ENCODE results near the gene DPAGT1.
"Not testable (repeated sequence)": the region's sequence is repeated elsewhere in the genome, so short reads cannot be mapped to it uniquely, and the experiment has no call there.

Gene DPAGT1

DNA sequence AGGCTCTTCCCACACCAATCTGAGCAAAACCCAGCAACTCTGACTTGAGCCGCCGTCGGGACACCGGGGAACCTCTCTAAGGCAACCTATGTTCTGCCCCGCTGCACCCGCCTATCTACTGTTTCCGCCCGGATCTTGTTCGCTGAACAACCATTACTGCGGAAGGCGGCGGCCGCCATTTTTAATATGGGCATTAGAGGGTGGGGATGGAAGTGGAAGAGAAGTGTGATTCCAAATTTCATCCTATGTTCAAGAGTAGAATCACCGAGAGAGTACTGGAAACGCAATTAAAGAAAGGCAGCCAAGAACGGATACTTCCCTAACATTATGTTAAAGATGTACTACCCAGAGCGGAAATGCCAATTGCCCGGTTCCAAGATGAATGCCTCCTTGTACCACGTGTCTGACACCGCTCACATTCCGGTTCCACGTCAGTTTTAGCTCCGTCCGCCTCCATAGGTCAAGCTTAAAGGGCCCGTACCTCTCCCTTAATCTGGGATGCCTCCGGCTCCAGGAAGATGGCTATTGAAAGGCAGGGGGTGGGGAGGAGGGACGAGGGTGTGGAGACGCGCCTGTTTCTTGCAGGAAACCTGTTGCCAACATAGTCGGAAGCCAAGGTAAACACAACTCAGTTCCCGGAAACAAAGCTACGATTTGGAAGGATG, at the start of gene DPAGT1:
TSS of gene DPAGT1 (minus strand) at position 95 of the 665 bp plus-strand sequence. CDS start 198 bp downstream, outside the sequence.
- peak; percentile 95 for DNase-seq

DNA sequence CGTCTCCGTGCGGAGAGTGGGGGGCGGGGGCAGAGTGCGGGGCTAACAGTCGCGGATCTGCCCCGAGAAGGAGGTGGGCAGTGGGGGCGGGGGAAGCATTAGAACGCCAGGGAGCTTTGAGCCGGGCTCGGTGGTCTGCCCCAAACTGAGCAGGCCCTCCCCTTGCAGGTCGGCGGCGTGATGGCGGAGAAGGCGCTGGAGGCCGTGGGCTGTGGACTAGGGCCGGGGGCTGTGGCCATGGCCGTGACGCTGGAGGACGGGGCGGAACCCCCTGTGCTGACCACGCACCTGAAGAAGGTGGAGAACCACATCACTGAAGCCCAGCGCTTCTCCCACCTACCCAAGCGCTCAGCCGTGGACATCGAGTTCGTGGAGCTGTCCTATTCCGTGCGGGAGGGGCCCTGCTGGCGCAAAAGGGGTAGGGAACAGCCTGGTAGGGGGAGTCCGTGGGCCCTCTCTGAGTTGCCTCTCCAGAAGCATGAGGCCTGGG, 48.2 kb upstream of the DPAGT1 start:
- no peak for DNase-seq

DNA sequence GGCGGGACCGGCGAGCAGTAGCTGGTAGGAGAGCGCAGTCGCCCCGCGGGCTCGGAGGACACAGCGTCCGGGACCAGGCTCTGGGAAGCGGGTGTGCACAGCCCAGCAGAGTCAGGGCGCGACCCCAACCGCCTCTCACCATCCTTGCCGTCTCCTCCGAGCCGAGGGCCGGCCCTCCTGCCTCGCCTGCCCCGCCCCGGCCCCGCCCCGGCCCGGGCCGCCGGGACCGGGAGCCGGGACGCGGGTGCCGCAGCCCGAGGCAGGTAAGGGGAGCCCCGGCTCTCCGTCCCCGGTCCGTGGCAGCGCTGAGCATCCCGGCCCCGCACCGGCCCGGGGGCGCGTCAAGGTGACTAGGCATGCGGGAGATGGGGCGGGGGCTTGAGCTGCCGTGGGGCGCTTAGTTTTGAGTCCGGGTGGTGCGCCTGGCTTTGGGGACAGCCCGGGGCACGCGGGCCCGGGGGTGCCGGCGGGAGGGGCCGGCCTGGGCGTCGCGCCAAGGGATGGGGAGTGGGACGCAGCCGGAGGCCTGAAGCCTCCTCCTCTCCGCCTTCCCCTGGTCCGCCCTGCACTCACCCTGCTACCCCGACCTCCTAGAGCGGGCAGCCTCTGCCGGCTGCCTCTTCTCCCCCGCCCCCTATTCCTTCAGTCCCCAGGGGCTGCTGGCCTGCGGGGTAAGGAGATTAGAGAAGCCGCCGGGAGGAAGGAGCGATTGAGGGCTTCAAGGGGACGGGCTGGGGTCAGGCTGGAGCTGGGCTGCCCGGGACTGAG, 47.5 kb upstream of the DPAGT1 start, which contains the start of gene ABCG4:
TSS of gene ABCG4 (plus strand) at position 35 of the 768 bp plus-strand sequence. CDS start 914 bp downstream, outside the sequence.
- peak; percentile 5 for DNase-seq

DNA sequence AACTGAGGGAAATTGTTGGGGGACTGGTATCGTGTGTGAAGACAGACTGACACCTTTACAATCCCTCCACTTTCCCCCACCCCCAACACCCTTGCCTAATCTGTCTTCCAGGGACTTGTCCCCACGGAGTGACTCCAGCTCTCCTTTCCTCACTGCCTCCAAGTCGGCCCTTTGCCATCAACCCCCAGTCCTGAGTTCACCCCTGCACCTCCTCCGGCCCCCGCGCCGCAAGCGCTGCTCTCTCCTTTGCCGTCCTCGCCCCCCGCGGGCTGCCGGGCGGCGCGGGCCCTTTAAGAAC, 47.0 kb upstream of the DPAGT1 start:
- no peak for DNase-seq

DNA sequence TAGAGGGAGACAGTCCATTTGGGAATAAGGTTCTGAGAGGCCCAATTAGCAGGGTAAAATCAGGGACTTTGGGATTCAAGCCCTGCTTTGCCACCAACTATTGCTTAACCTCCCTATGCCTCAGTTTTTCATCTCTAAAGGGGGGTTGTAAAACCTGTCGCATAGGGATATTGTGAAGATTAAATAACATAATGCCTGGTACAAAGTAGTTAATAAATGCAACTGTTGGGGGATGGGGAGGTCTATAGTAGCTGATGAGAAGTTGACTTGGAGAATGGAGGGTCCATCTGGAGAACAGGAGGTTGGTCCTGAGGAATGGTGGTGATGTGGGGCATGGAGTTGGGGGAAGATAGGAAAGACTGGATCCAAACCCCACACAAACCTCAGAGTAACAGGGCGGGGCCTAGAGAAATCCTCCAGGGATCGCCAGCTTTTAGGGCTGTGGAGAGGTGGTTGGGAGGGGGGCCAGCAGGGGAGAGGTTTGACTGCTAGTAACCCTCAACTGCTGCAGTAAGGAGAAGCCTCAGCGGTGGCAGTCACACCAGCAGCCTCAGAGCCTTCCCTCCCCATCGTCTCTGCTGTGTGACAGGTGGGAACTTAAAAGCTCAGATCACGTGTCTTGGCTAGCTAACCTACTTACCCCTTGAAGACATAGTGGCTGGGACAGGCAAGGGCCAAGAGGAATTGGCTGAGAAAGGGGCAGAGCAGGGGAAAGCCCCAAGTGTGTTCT, 46.1 kb upstream of the DPAGT1 start:
- DNase-seq, result no peak

DNA sequence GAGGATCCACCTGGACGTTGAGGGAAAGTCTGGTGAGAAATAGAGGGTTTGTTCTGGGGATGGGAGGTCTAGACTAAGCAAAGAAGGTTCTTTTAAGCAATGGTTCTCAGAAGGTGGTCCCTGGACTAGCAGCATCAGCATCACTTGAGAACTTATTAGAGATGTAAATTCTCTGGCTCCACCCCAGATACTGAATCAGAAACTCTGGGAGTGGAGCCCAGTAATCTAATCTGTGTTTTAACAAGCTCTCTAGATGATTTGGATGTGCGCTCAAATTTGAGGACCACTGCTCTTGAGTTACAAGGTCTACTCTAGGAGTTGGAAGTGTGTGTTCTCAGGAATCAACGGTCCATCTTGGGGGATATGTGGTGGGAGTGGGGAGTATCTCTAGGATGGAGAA, 43.9 kb upstream of the DPAGT1 start:
- DNase-seq, result no peak

DNA sequence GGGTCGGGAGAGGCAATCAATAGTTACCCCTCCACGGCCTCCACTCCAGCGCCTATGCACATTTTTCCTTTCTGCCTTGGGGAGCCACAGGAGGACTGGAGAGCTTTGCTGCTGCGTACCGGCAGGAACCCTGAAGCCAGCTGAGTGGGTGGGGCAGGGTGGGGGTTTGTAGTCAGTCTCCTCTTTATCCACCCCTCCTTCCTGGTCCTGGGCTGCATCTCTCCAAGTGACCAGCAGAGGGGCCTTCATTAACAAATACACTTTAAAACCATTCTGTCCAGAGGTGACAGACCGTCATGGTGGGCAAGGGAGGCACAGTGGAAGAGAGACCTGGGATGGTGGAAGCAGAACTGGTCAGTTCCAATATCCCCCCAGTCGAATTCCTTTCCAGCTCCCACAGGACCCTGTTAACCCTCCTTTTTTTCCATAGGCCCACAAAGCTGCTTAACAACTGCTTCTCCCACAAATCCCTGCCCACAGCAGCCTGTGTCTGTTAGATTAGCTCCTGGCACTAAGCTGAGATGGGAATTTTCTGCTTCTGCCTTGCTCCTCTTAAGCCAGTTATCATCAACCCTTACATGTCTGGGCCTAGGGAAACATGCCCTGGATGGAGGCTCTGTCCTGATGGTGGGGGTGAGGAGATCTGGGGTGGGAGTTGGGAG, 43.3 kb upstream of the DPAGT1 start:
- peak; percentile 72 for DNase-seq

DNA sequence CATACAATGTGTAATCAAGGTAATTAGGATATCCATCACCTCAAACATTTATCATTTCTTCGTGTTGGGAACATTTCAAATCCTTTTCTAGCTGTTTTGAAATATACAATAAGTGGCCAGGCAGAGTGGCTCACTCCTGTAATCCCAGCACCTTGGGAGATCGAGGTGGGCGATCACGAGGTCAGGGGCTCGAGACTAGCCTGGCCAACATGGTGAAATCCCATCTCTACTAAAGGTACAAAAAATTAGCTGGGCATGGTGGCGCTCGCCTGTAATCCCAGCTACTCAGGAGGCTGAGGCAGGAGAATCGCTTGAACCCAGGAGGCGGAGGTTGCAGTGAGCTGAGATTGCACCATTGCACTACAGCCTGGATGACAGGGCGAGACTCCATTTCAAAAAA, 37.6 kb upstream of the DPAGT1 start:
- DNase-seq, result not testable (repeated sequence)

DNA sequence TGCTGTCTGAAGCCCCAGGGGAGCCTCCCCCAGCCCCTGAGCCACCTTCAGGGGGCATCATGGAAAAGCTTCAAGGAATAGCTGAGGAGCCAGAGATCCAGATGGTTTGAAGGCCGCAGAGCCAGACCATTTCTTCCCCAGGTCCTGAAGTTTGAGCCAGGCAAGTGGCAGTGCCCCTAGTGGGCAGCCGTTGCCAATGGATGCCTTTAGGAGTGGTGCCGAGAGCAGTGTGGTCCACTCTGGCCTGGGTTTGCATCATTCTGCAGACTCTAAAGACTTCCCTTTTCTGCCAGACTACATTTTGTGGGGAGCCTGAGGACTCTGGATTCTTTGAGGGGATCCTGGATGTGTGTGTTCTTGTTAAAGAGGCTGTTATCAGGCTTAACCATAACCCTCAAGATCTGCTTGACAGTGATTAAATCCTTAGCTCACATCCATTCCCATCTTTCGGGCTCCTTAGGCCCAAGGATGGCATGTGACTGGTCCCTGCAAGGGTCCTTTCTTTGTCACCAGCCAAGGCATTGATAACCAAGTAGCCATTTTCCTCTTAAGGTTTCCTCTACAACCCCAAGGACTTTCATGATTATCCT, 32.8 kb upstream of the DPAGT1 start:
- peak; percentile 71 for DNase-seq

DNA sequence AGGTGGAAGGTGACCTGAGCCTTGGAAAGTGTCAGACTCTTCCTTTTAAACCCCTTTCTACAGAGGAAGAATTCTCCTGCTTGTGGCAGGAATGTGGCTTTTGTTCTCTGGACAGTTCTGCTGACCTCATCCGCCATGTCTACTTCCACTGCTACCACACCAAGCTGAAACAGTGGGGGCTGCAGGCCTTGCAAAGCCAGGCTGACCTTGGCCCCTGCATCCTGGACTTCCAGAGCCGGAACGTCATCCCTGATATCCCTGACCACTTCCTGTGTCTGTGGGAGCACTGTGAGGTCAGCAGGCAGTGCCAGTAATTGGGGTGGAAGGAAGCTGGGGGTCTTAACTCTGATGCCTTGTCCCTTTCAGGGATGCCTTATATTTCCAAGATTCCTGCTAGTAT, 29.0 kb upstream of the DPAGT1 start:
- DNase-seq, result no peak

DNA sequence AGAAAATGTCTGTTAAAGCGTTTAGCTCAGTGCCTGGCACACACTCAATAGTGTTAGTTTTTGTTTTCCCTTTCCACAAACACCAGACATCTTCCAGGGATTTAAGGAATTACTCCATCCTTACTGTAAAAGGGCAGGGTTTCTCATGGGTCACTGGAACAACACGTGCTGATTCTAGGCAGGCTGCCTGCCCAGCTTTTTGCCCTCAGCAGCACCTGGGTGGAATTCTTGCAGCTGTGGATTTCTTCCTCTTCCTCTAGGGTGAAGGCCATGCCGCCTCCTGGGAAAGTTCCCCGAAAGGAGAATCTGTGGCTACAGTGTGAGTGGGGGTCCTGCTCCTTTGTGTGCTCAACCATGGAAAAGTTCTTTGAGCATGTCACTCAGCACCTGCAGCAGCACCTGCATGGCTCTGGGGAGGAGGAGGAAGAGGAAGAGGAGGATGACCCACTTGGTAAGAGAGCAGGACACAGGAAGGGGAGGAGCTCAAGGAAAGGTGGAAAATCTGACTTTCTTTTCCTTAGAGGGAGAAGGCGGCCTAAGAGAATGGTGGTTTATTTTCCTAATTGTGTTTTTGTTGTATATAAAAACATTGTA, 25.1 kb upstream of the DPAGT1 start:
- no peak for DNase-seq

DNA sequence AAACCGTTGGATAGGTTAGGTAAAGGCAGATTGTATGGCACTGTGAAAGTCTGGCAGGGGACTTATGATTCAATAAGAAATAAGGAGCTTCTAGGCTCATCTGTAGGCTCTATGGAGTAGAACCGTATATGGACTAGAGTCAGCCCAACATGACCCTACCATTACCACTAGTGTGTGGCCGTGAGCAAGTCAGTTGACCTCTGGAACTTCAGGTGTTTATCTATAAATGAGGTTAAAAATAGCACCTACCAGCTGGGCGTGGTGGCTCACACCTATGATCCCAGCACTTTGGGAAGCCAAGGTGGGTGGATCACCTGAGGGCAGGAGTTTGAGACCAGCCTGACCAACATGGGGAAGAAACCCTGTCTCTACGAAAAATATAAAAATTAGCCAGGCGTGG, 24.2 kb upstream of the DPAGT1 start:
- DNase-seq, result no peak

DNA sequence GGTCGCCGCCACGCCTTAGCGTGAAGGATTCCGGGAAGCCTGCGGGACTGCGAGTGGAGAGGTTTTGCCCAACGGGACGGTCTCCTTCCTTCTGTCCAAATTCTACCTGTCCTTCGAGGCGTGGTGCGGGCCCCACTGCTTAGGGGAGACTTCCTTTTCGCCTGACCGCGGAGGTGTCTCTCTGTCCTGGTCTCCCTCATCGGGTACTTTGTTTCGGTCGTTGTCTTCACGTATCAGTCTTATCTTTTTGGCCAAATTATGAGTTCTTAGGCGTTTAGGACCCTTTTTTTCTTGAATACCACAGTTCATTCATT, 20.1 kb upstream of the DPAGT1 start:
- DNase-seq, result peak; percentile 35

DNA sequence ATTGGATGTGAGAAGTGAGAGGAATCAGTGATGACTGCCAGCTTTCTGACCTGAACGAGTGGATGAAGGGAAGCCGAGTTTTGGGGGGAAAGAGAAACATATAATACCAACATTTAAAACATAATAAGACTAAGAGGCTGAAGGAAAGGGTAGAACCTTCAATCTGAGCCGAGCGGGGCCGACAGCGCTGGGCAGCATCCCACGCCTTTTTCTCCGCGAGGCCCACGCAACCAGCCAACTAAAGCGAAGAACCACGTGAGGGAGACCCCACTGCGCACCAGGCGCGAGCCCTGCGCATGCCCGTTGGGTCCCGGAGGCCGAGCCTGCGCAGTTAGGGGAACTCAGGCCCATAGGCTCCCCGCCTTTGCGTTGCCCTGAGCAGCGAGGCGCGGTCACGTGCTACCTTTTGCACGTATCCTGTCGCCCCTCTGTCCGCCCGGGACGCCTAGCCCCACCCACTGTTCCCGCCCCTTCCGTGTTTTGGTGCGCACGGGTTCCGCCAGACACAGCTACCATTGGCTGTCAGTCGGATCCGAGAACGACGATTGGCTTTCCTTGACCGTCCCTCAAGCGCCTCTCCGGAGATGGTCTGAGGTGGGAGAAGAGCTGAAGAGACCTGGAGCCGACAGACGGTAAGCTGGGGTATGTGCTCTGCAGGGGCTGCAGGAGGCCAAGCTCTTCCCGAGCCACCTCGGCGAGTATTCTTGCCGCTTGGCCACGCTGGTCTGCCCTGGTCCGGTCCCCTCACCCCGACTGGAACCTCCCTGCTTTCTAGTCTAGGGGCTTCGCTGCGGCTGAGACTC, 19.6 kb upstream of the DPAGT1 start, which contains the start of gene HINFP:
TSS of gene HINFP (plus strand) at position 573 of the 803 bp plus-strand sequence. CDS start 5,365 bp downstream, outside the sequence.
- peak; percentile 100 for DNase-seq

DNA sequence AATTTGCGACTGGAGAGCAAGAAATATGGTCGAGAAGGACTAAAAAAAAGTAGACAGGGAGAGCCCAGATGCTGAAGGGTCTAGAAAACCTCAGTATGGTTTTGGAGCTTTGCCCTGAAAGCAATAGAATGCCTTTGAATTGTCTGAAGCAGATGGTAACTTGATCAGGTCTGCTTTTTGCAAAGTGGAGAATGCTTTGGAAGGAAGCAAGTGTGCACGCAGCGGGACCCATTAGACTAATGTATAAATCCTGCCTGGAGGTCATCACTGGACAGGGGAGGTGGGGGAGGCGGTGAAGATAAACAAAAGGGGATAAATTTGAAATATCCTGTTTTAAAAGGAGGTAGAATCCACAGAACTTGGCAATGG, 19.0 kb upstream of the DPAGT1 start:
- no peak for DNase-seq

DNA sequence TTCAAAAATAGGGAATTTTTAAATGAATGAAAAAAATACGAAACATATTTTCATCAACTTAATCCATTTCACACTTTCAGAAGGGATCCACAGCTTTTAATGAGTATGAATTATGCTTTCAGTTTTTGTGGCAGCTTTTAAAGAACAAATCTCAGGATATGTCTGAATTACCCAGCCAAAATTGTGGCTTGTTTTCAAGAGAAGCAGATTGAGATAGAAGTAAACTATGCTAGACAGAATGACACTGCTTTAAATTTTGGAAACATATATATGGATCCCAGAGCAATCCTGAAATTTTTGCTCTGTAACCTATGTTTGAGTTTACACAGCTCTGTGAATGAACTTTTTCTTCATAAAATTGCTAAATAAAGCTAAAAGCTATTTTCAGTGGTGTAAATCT, 17.3 kb upstream of the DPAGT1 start:
- DNase-seq, result no peak

DNA sequence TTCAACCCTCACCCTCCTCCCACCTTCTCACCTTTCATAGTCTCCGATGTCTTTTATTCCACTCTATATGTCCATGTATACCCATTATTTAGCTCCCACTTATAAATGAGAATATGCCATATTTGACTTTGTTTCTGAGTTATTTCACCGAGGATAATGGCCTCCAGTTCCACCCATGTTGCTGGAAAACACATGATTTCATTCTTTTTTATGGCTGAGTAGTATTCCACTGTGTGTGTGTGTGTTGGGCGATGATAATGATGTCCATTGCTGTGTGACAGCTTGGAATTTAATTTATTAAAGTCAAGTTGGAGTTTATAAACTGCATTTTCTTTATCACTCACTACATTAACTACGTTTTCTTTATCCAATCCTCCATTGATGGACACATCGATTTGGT, 16.6 kb upstream of the DPAGT1 start:
- no peak for DNase-seq

DNA sequence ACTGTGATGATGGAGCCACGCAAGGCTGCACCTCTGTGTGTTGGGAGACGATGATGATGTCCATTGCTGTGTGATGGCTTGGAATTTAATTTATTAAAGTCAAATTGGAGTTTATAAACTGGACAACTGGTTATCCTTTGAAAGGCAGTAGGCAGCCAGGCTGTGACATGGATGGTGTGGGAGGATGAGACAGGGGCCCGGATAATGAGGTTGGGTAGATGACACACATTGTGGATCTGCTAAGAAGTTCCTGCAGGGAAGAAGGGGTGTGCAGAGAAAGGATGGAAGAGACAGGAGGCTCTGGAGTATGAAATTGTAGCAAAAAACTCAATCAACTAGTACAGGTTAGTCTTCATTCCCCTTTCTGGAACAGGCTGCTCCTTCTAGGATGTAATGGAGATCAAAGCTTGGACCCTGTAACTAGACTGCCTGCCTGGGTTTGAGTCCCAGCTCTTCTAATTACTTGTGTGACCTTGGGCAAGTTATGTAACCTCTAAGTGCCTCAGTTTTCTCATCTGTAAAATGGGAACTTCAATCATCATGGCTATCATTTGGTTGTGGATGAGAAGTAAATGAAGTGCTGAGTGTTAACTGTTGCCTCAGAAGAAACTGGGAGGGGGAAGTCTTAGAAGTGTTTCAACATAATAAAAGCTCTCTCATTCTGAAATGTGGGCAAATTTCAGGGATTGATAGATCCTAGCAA, 15.5 kb upstream of the DPAGT1 start:
- DNase-seq, result peak; percentile 45

DNA sequence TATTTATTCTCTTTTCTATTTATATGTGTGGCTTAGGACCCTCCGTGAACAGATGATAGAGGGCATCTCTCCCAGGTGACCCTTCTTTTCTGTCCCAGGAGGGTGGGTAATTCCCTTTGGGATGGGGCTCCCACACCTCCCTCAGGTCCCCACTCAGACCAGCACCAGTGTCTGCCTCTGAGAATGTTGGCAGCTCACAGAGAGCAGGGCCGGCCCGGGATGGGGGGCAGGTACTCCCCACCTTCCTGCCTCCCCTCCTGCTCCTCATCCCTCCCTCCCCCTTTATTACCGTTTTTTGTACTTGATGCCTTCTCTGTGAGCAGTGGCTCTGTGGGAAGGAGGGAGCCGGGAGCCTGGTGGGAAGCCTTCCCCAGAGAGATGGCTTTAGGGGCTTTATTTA, 14.9 kb upstream of the DPAGT1 start:
- DNase-seq, result no peak

DNA sequence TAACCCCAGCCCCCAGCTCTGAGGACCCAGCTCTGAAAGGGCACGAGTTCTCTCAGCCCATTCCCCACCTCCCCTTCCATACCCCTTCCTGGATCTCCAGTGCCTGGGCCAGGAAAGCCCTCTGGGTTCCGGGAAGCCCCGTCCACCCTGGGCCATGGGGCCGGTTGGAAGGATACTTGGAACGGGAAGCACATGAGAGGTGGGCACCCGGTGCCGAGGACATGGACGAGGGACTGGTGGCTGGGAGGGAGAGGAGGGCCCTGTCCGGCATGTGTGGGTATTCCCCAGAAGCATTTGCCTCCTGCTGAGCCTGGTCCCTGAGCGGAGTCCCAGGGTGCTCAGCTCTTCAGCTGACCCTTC, 14.6 kb upstream of the DPAGT1 start:
- DNase-seq, result no peak
